Gastrocnemius medialis (tissue), 4 donors: ENCODE data around the gene CAPRIN1. TPM values are rescaled to one million over a fixed set of nuclear protein-coding genes. Genes with fewer than 3 reads are reported as not detected.

Source experiments
- ATAC-seq, 2 donors: fragments of 150-250 bp; one replicate each; pipeline ENCODE4 v1.9.1; 2016
- DNase-seq, 2 donors: peaks; one replicate each; pipeline ENCODE4 v3.0.0-alpha.2; 2019
- H3K27ac ChIP-seq, 4 donors: fragments of 200-600 bp; sonication (generic); 1 replicate in 1 of 4; 2 replicates in 3 of 4; pipeline ENCODE4 v1.5.1; 2016 to 2018; ENCODE audit warnings: mild to moderate bottlenecking in 2 of 4, moderate library complexity in 1 of 4
- H3K27me3 ChIP-seq, 3 donors: fragments of 200-600 bp; sonication (generic) in 2 of 3; 1 replicate in 1 of 3; 2 replicates in 2 of 3; pipeline versions ENCODE4 v1.5.1 to v1.6.0; 2016 to 2019; ENCODE audit warnings: mild to moderate bottlenecking in 1 of 3, moderate library complexity in 1 of 3
- H3K36me3 ChIP-seq, 2 donors: fragments of 200-600 bp; sonication (generic) in 1 of 2; one replicate each; pipeline ENCODE4 v1.5.1; 2017 to 2018
- H3K4me1 ChIP-seq, 2 donors: fragments of 200-600 bp; sonication (generic) in 1 of 2; one replicate each; pipeline ENCODE4 v1.5.1; 2016 to 2017; ENCODE audit warnings: mild to moderate bottlenecking in 2 of 2
- H3K4me3 ChIP-seq, 4 donors: fragments of 200-600 bp; sonication (generic) in 3 of 4; 1 replicate in 1 of 4; 2 replicates in 3 of 4; pipeline ENCODE4 v1.5.1; 2016 to 2019; ENCODE audit warnings: mild to moderate bottlenecking in 2 of 4
- H3K9me3 ChIP-seq, 3 donors: fragments of 200-600 bp; sonication (generic) in 2 of 3; 1 replicate in 1 of 3; 2 replicates in 2 of 3; pipeline ENCODE4 v1.5.1; 2016 to 2019
- CTCF ChIP-seq, 5 experiments: fragments of 450-650 bp in 3 of 5; fragments of 200-600 bp in 2 of 5; sonication (generic) in 2 of 5; IDR thresholded peaks in 4 of 5; conservative IDR thresholded peaks in 1 of 5; 1 replicate in 4 of 5; 2 replicates in 1 of 5; pipeline ENCODE4 v1.5.1; 2016 to 2019; ENCODE audit warnings: antibody characterized with exemption in 5 of 5, mild to moderate bottlenecking in 3 of 5, moderate library complexity in 3 of 5
- POLR2A ChIP-seq, 2 donors: fragments of 450-650 bp; IDR thresholded peaks; one replicate each; pipeline ENCODE4 v1.6.1; 2017; ENCODE audit warnings: antibody characterized with exemption in 2 of 2, mild to moderate bottlenecking in 2 of 2, moderate library complexity in 2 of 2
- in situ Hi-C, 4 donors: fragments of 200-750 bp; cut with MboI; loops; one replicate each; pipeline versions ENCODE4 v1.15.0 to v1.8.0; 2017; ENCODE audit warnings: low sequenced_read_pairs in 4 of 4
- intact Hi-C: fragments of 100-400 bp; cut with DNase I; formaldehyde crosslinking; loops from one replicate; pipeline ENCODE4 v1.15.1; 2023; ENCODE audit warnings: low total_unique reads
- total RNA-seq, 4 donors: library from RNA; depleted of rRNA; stranded (reverse); fragments of >200 nt; gene quantifications; one replicate each; pipeline versions ENCODE4 v1.1.0 to v1.2.3, GENCODE V29; 2016

The CAPRIN1 gene
- 10 to 100 TPM; 70.9 to 82.2 (median 79.4) TPM for total RNA-seq

GRCh38 chr11:34051349-34052035, at the start of gene CAPRIN1:
Gene CAPRIN1 (plus strand): TSS chr11:34051731. CDS start chr11:34052421, 690 bp downstream.
- peak; percentile 85 to 87 for ATAC-seq
- Histone ChIP-seq H3K27ac (peak within 1 kb of the TSS; percentile 95 to 99 (median 98)), H3K4me3 (peak within 1 kb of the TSS; percentile 72 to 98 (median 92)), H3K27me3 (no peaks in the 10 kb centered on the region), H3K36me3 (no peaks in the 10 kb centered on the region), H3K4me1 (peaks cover 37 to 44% of the 10 kb centered on the region in 2 donors), H3K9me3 (no peaks in the 10 kb centered on the region)
- in situ Hi-C loops (loop anchor here in 1 of 4 donors (5.0 kb wide), 1 partner anchor 56 kb away; the partner anchor contains the start of gene NAT10), intact Hi-C loops (loop anchor here (1.0 to 5.0 kb wide), 6 partner anchors 54 to 866 kb away; partner anchors contain the start of genes APIP, CAT, FBXO3 and NAT10)
- peak; percentile 79 to 83 for DNase-seq
- TF ChIP-seq POLR2A (IDR thresholded peaks at IDR 0.05), result peak; percentile 74 to 78
- no peak for TF ChIP-seq CTCF (IDR thresholded peaks at IDR 0.05 in 4 of 5, conservative IDR thresholded peaks at IDR 0.05 in 1 of 5)

GRCh38 chr11:34002420-34002819, 49.1 kb upstream of the CAPRIN1 start:
- intact Hi-C loops, result no loop called here
- TF ChIP-seq CTCF (IDR thresholded peaks at IDR 0.05 in 4 of 5, conservative IDR thresholded peaks at IDR 0.05 in 1 of 5) (no peak), POLR2A (IDR thresholded peaks at IDR 0.05) (no peak)
- DNase-seq (no peak), ATAC-seq (no peak)
- no peaks in the 10 kb centered on the region for H3K27me3 ChIP-seq
- in situ Hi-C loops, result no loop called here
- no peak overlapping the region for H3K4me3 ChIP-seq
- no peaks in the 10 kb centered on the region for H3K4me1 ChIP-seq
- H3K9me3 ChIP-seq, result no peaks in the 10 kb centered on the region
- H3K36me3 ChIP-seq, result no peaks in the 10 kb centered on the region
- no peak overlapping the region for H3K27ac ChIP-seq

- TF ChIP-seq POLR2A (IDR thresholded peaks at IDR 0.05) (no peak), CTCF (IDR thresholded peaks at IDR 0.05 in 4 of 5, conservative IDR thresholded peaks at IDR 0.05 in 1 of 5) (no peak)
- DNase-seq, result no peak
- Histone ChIP-seq H3K4me1 (no peaks in the 10 kb centered on the region), H3K9me3 (no peaks in the 10 kb centered on the region), H3K27ac (no peak overlapping the region), H3K4me3 (no peak overlapping the region), H3K36me3 (no peaks in the 10 kb centered on the region), H3K27me3 (no peaks in the 10 kb centered on the region)
- no peak for ATAC-seq
- in situ Hi-C loops, result no loop called here
- intact Hi-C loops, result no loop called here
These were observed 47.3 kb upstream of the CAPRIN1 start for GRCh38 chr11:34004236-34004635.

GRCh38 chr11:34006876-34007275, 44.7 kb upstream of the CAPRIN1 start:
- Histone ChIP-seq H3K4me3 (no peak overlapping the region), H3K4me1 (no peaks in the 10 kb centered on the region), H3K27ac (no peak overlapping the region), H3K9me3 (no peaks in the 10 kb centered on the region), H3K27me3 (no peaks in the 10 kb centered on the region), H3K36me3 (no peaks in the 10 kb centered on the region)
- TF ChIP-seq CTCF (IDR thresholded peaks at IDR 0.05 in 4 of 5, conservative IDR thresholded peaks at IDR 0.05 in 1 of 5) (no peak), POLR2A (IDR thresholded peaks at IDR 0.05) (no peak)
- in situ Hi-C loops (no loop called here), intact Hi-C loops (no loop called here)
- ATAC-seq, result no peak
- DNase-seq, result no peak
